H1 (cell line): ENCODE measurements around the gene HMGN1. TPM values are rescaled to one million over a fixed set of nuclear protein-coding genes. Genes with fewer than 3 reads are reported as not detected.

Experiments used
- CTCF ChIA-PET: fragments of 300-600 bp; sonication (Branson Sonifier 250); formaldehyde crosslinking; loops from one replicate; lab custom pipeline; 2021; ENCODE audit not compliant: partially characterized antibody; lab: Charles Lee
- POLR2A ChIA-PET: fragments of 300-600 bp; sonication (Branson Sonifier 250); formaldehyde crosslinking; loops from one replicate; lab custom pipeline; 2021; ENCODE audit warnings: inconsistent platforms; ENCODE audit not compliant: partially characterized antibody; lab: Charles Lee
- DNase-seq, 2 experiments: peaks; one replicate each; pipeline versions ENCODE4 v3.0.0 to v3.0.0-alpha.2; 2010 to 2022; ENCODE audit warnings: low spot score in 2 of 2, low read depth in 1 of 2, mixed read lengths in 1 of 2
- FAIRE-seq: peaks from 2 replicates; lab custom pipeline; 2011; peaks lifted over from hg19 to GRCh38; lab: Jason Lieb, UNC
- H2AFZ ChIP-seq: 2 replicates; pipeline ENCODE4 v1.8.1; 2012; ENCODE audit warnings: low read length, inconsistent platforms
- H2AK5ac ChIP-seq: 2 replicates; pipeline ENCODE4 v1.6.1; 2013; ENCODE audit warnings: low read depth, low read length
- H2BK120ac ChIP-seq: replicated peaks from 2 replicates; pipeline ENCODE3; 2013; ENCODE audit warnings: low read depth, low read length, inconsistent platforms
- H2BK12ac ChIP-seq: 2 replicates; pipeline ENCODE4 v1.6.1; 2013; ENCODE audit warnings: low read depth, low read length
- H2BK15ac ChIP-seq: 2 replicates; pipeline ENCODE4 v1.6.1; 2013; ENCODE audit warnings: low read length
- H2BK20ac ChIP-seq: 2 replicates; pipeline ENCODE4 v1.6.1; 2013; ENCODE audit warnings: low read length
- H2BK5ac ChIP-seq: 2 replicates; pipeline ENCODE4 v1.6.1; 2013; ENCODE audit warnings: low read depth, low read length
- H3K14ac ChIP-seq: 2 replicates; pipeline ENCODE4 v1.6.1; 2013; ENCODE audit warnings: inconsistent platforms; ENCODE audit not compliant: insufficient read length
- H3K18ac ChIP-seq: 2 replicates; pipeline ENCODE4 v1.6.1; 2013; ENCODE audit warnings: low read length; ENCODE audit errors: extremely low read depth
- H3K23ac ChIP-seq: 2 replicates; pipeline ENCODE4 v1.6.1; 2013; ENCODE audit warnings: inconsistent platforms; ENCODE audit not compliant: insufficient read length
- H3K23me2 ChIP-seq: 2 replicates; pipeline ENCODE4 v1.6.1; 2013; ENCODE audit warnings: low read depth, low read length
- H3K27ac ChIP-seq: 2 replicates; pipeline ENCODE4 v1.6.1; 2011; ENCODE audit warnings: low read depth, low read length, inconsistent platforms
- H3K27me3 ChIP-seq, 4 experiments: replicated peaks in 1 of 4; 1 replicate in 1 of 4; 2 replicates in 3 of 4; pipeline versions ENCODE4 v1.6.1 to v1.8.1; 2011 to 2013; ENCODE audit warnings: low read length in 3 of 4, mild to moderate bottlenecking in 3 of 4, inconsistent platforms in 2 of 4, mixed read lengths in 2 of 4, moderate library complexity in 1 of 4; ENCODE audit not compliant: control insufficient read depth in 3 of 4, insufficient read depth in 3 of 4; ENCODE audit errors: extremely low read depth in 1 of 4
- H3K36me3 ChIP-seq, 4 experiments: 2 replicates each; pipeline versions ENCODE4 v1.6.1 to v1.8.1; 2011 to 2013; ENCODE audit warnings: mild to moderate bottlenecking in 4 of 4, low read length in 3 of 4, moderate library complexity in 2 of 4, control low read depth in 1 of 4, inconsistent platforms in 1 of 4; ENCODE audit not compliant: insufficient read depth in 4 of 4, control insufficient read depth in 2 of 4
- H3K4ac ChIP-seq: replicated peaks from 2 replicates; pipeline ENCODE3; 2013; ENCODE audit warnings: low read length, low read depth, mixed read lengths, inconsistent platforms; ENCODE audit not compliant: insufficient read length
- H3K4me1 ChIP-seq, 4 experiments: replicated peaks in 1 of 4; 1 replicate in 1 of 4; 2 replicates in 3 of 4; pipeline versions ENCODE4 v1.6.1 to v1.8.1; 2011 to 2013; ENCODE audit warnings: low read length in 3 of 4, inconsistent platforms in 2 of 4, mixed read lengths in 1 of 4; ENCODE audit not compliant: insufficient read depth in 4 of 4, control insufficient read depth in 3 of 4
- H3K4me2 ChIP-seq, 2 experiments: 2 replicates each; pipeline versions ENCODE4 v1.6.1 to v1.8.1; 2011 to 2013; ENCODE audit warnings: low read depth in 2 of 2, low read length in 2 of 2, control low read depth in 1 of 2, inconsistent platforms in 1 of 2, mild to moderate bottlenecking in 1 of 2; ENCODE audit not compliant: insufficient read depth in 1 of 2
- H3K4me3 ChIP-seq, 4 experiments: fragments of 200-600, 300-600 bp in 1 of 4; sonication (generic), shearing (Covaris generic), sonication (Bioruptor Twin) in 1 of 4; 2 replicates each; pipeline versions ENCODE4 v1.5.1 to v1.8.1; 2011 to 2016; ENCODE audit warnings: low read length in 4 of 4, low read depth in 3 of 4, control low read depth in 2 of 4, inconsistent platforms in 2 of 4, mild to moderate bottlenecking in 2 of 4, mixed read lengths in 1 of 4, moderate library complexity in 1 of 4; ENCODE audit not compliant: insufficient read depth in 2 of 4; ENCODE audit errors: extremely low read depth in 1 of 4
- H3K56ac ChIP-seq: replicated peaks from 2 replicates; pipeline ENCODE3; 2013; ENCODE audit warnings: low read depth, mild to moderate bottlenecking, mixed read lengths, low read length, inconsistent platforms; ENCODE audit not compliant: insufficient read length
- H3K79me1 ChIP-seq: 2 replicates; pipeline ENCODE4 v1.6.1; 2013; ENCODE audit warnings: low read depth, low read length, control low read depth
- H3K79me2 ChIP-seq, 2 experiments: 2 replicates each; pipeline versions ENCODE4 v1.6.1 to v1.8.1; 2012 to 2013; ENCODE audit warnings: low read length in 2 of 2, mild to moderate bottlenecking in 2 of 2, inconsistent platforms in 1 of 2; ENCODE audit not compliant: insufficient read depth in 2 of 2, control insufficient read depth in 1 of 2
- H3K9ac ChIP-seq, 4 experiments: replicated peaks in 1 of 4; 1 replicate in 1 of 4; 2 replicates in 3 of 4; pipeline versions ENCODE4 v1.6.1 to v1.8.1; 2011 to 2013; ENCODE audit warnings: low read depth in 3 of 4, low read length in 3 of 4, control low read depth in 2 of 4, mild to moderate bottlenecking in 2 of 4, moderate library complexity in 2 of 4, inconsistent platforms in 1 of 4; ENCODE audit errors: extremely low read depth in 1 of 4
- H3K9me3 ChIP-seq, 2 experiments: 2 replicates each; pipeline versions ENCODE4 v1.6.1 to v1.8.1; 2012 to 2013; ENCODE audit warnings: mild to moderate bottlenecking in 2 of 2, moderate library complexity in 2 of 2, control low read depth in 1 of 2, inconsistent platforms in 1 of 2, low read depth in 1 of 2, low read length in 1 of 2, mixed read lengths in 1 of 2; ENCODE audit not compliant: insufficient read depth in 2 of 2
- H4K20me1 ChIP-seq, 2 experiments: replicated peaks in 1 of 2; 2 replicates each; pipeline versions ENCODE3 to v1.8.1; 2011 to 2013; ENCODE audit warnings: inconsistent platforms in 2 of 2, low read length in 2 of 2, mild to moderate bottlenecking in 1 of 2; ENCODE audit not compliant: insufficient read depth in 2 of 2, control insufficient read depth in 1 of 2
- H4K5ac ChIP-seq: 2 replicates; pipeline ENCODE4 v1.6.1; 2013; ENCODE audit warnings: low read length, low read depth, mixed read lengths, inconsistent platforms; ENCODE audit not compliant: insufficient read length
- H4K8ac ChIP-seq: 2 replicates; pipeline ENCODE4 v1.8.0; 2013; ENCODE audit warnings: mild to moderate bottlenecking, moderate library complexity, low read length, inconsistent platforms; ENCODE audit not compliant: insufficient read depth; ENCODE audit errors: extremely low read depth
- H4K91ac ChIP-seq: replicated peaks from 2 replicates; pipeline ENCODE3; 2013; ENCODE audit warnings: low read length, mixed read lengths, inconsistent platforms; ENCODE audit not compliant: insufficient read length
- BACH1 ChIP-seq: IDR thresholded peaks from 2 replicates; pipeline ENCODE4 v1.6.1; 2012; ENCODE audit warnings: low read length, improper control_type of control experiment
- FOSL1 ChIP-seq: IDR thresholded peaks from 2 replicates; pipeline ENCODE4 v1.6.1; 2011; ENCODE audit warnings: mild to moderate bottlenecking, low read depth, low read length, moderate library complexity; ENCODE audit not compliant: insufficient read depth
- GTF2F1 ChIP-seq: IDR thresholded peaks from 2 replicates; pipeline ENCODE4 v1.6.1; 2012; ENCODE audit warnings: low read depth, low read length, improper control_type of control experiment, borderline replicate concordance
- JUN ChIP-seq: IDR thresholded peaks from 2 replicates; pipeline ENCODE4 v1.6.1; 2011; ENCODE audit warnings: low read depth, mild to moderate bottlenecking, improper control_type of control experiment, low read length
- MAFK ChIP-seq: IDR thresholded peaks from 2 replicates; pipeline ENCODE4 v1.6.1; 2012; ENCODE audit warnings: low read depth, mild to moderate bottlenecking, improper control_type of control experiment, low read length
- NRF1 ChIP-seq: IDR thresholded peaks from 2 replicates; pipeline ENCODE4 v1.6.1; 2011; ENCODE audit warnings: mild to moderate bottlenecking, low read depth, low read length, improper control_type of control experiment
- POLR2A ChIP-seq, 2 experiments: IDR thresholded peaks; 1 replicate in 1 of 2; 2 replicates in 1 of 2; pipeline ENCODE4 v1.6.1; 2011; ENCODE audit warnings: low read depth in 2 of 2, low read length in 2 of 2, mild to moderate bottlenecking in 2 of 2; ENCODE audit errors: control extremely low read depth in 1 of 2
- SP1 ChIP-seq: IDR thresholded peaks from 2 replicates; pipeline ENCODE4 v1.6.1; 2011; ENCODE audit warnings: low read depth, low read length
- SP4 ChIP-seq: IDR thresholded peaks from 2 replicates; pipeline ENCODE4 v1.6.1; 2012; ENCODE audit warnings: low read length, inconsistent platforms
- TAF1 ChIP-seq: IDR thresholded peaks from 2 replicates; pipeline ENCODE4 v1.6.1; 2011; ENCODE audit warnings: mild to moderate bottlenecking, low read depth, low read length
- WGBS, 2 experiments: shearing (Covaris generic) in 1 of 2; methylation state at CpG; one replicate each; pipeline versions ENCODE4 v1.1.6 to v1.1.7; 2013 to 2015; ENCODE audit warnings: low lambda C conversion rate in 2 of 2, mixed read lengths in 2 of 2, inconsistent platforms in 1 of 2, low coverage in 1 of 2, missing lambda C conversion rate in 1 of 2; ENCODE audit not compliant: insufficient replicate concordance in 2 of 2, insufficient coverage in 1 of 2, insufficient read length in 1 of 2; ENCODE audit errors: extremely low coverage in 1 of 2, missing lambda C conversion rate in 1 of 2; 5-methylcytosine and 5-hydroxymethylcytosine counted together
- polyA plus RNA-seq, 7 experiments: library from polyadenylated mRNA; depleted of rRNA in 3 of 7; stranded (reverse) in 5 of 7; unstranded in 2 of 7; fragments of >200 nt in 5 of 7; fragments of 200-250 nt in 2 of 7; gene quantifications; 1 replicate in 5 of 7; 2 replicates in 1 of 7; 4 replicates in 1 of 7; pipeline versions ENCODE4 v1.2.1 to v1.2.3, GENCODE V29; 2011 to 2013; ENCODE audit warnings: missing spikeins in 2 of 7, mixed read lengths in 2 of 7
- total RNA-seq: library from RNA; stranded (reverse); fragmentation: NEBNext Ultra II Directional; extraction: Animal tissue kit (Norgen Biotek cat#: 25700); gene quantifications from 2 replicates; pipeline ENCODE4 v1.2.1, GENCODE V29; 2021

Gene HMGN1
- total and polyA plus RNA-seq, 2 of the 8 experiments (the other 6 are each of a cell fraction or from before 2014, with no cell fraction given): 279 to 505 TPM

DNA sequence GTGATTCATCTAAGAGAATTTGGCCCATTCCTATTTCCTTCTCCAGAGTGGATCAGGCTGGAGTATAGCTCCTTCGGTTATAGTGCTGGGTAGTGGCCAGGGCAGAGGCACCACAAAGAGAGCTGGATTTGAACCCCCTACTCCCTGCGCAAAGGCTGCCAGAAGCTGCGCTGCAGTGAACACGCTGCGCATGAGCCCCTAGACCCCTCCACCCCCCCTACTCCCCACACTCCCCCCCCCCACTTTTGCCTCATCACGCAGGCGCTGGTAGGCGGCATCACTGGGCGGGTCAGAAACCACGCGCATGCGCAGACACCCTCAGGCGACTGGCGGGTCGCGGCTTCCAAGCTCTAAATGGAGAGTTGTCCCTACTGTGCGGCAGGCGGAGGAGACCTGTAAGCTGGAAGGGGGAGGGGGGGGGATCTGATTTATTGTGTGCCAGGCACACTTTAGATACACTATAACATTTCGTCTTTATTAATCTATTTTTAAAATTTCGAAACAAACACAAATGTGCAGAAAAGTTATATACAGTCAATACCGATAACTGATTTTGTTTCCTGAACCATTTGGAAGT lies 38.7 kb upstream of the HMGN1 start:
- Histone ChIP-seq H3K4me2 (peak overlapping the region; percentile 55 to 64), H2BK12ac (no peak overlapping the region), H2AK5ac (no peak overlapping the region), H3K9me3 (no peaks in the 10 kb centered on the region), H3K4me3 (peak overlapping the region; percentile 4 to 55 (median 38); a peak in 6 of 8 replicates), H3K27ac (no peak overlapping the region), H4K91ac (no peak overlapping the region), H2AFZ (no peak overlapping the region), H3K56ac (no peak overlapping the region), H3K4ac (no peak overlapping the region), H2BK120ac (no peak overlapping the region), H4K8ac (no peak overlapping the region; the same call in 1 of the 2 replicates), H3K79me2 (peaks cover 0 to 3% of the 10 kb centered on the region in 2 experiments; a peak in 1 of 4 replicates), H3K9ac (no peak overlapping the region; a peak in 1 of 7 replicates), H2BK5ac (no peak overlapping the region), H3K14ac (no peak overlapping the region), H2BK20ac (no peak overlapping the region), H3K23ac (no peak overlapping the region), H3K27me3 (no peaks in the 10 kb centered on the region), H3K79me1 (no peaks in the 10 kb centered on the region; the same call in 1 of the 2 replicates), H3K4me1 (peaks cover 0 to 2% (median 0%) of the 10 kb centered on the region in 4 experiments; a peak in 1 of 7 replicates), H3K23me2 (no peaks in the 10 kb centered on the region; the same call in 1 of the 2 replicates), H4K20me1 (no peaks in the 10 kb centered on the region), H2BK15ac (no peak overlapping the region), H3K36me3 (peaks cover 0 to 10% (median 5%) of the 10 kb centered on the region in 4 experiments; a peak in 3 of 8 replicates), H4K5ac (peak overlapping the region; percentile 4), H3K18ac (no peak overlapping the region)
- WGBS, 2 experiments: 33% methylated on average over 20 of the region's 21 CpGs; no CpG with 5 or more reads in 1 of the 2 experiments
- ChIA-PET POLR2A (interaction anchor here (0.6 to 3.7 kb wide), 8 partner anchors 11 to 204 kb away, joined by 3 to 40 read pairs (median 4); partner anchors contain the start of genes HMGN1, LCA5L and PSMG1), CTCF (interaction anchor here (0.6 to 1.7 kb wide), 12 partner anchors 9 to 327 kb away, joined by 3 to 12 read pairs (median 4); no protein-coding TSS in a partner anchor)
- TF ChIP-seq NRF1: peak; percentile 72
- TF ChIP-seq GTF2F1: no peak
- no peak for TF ChIP-seq POLR2A (IDR thresholded peaks at IDR 0.05; ENCODE audit: control extremely low read depth in 1 of 2, low read depth in 2 of 2, low read length in 2 of 2)
- TF ChIP-seq SP4: 0 out of 2 replicates have a peak, but pooled peaks have one; percentile 12
- TF ChIP-seq FOSL1: no peak
- TF ChIP-seq JUN: no peak
- 0 out of 2 replicates have a peak, but pooled peaks have one; percentile 9 for TF ChIP-seq MAFK
- peak; percentile 44; the same call in 1 of the 2 replicates for TF ChIP-seq TAF1
- no peak for TF ChIP-seq SP1
- TF ChIP-seq BACH1: no peak
- FAIRE-seq (no peak), DNase-seq (peak; percentile 91 to 99)
